ENCODE results near the gene TNIK.
"Not testable (repeated sequence)": the region's sequence is repeated elsewhere in the genome, so short reads cannot be mapped to it uniquely, and the experiment has no call there.

The TNIK gene

DNA sequence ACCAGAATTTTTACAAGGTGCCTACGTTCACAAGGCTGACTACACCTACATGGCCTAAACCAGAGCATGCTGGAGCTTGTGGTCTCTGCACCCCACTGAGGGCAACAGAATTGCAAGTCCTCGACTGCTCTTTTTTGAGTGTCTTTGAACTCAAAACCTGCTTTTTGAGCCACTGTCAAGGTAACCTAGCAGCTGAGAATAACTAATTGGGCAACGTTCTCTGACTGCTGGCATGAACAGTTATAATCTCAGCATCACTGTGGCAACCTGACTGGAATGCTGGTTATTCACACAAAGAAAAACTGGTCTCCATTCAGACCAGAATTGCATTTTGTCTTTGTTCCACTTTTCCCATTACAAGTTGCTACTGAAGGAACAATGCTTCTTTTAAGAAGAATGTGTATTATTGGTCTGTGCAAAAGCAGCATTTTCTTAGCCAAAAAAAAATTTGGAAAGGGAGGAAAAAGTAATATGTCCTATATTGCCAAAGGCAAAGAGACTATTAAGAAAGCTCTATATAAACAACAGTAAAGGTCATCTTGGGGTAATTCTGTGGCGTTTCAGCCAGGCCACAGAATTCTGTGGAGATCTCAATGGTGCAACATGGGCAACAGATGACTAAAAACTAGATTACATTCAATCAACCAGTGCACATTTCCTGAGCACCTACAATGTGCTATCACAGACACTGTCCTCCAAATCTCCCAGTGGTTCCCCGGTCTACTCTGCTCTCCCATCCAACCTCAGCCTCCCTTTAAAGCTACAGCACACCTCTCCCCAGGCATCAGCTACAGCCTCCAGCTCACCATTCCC lies 76.8 kb downstream of the TNIK start:
- DNase-seq = no peak

DNA sequence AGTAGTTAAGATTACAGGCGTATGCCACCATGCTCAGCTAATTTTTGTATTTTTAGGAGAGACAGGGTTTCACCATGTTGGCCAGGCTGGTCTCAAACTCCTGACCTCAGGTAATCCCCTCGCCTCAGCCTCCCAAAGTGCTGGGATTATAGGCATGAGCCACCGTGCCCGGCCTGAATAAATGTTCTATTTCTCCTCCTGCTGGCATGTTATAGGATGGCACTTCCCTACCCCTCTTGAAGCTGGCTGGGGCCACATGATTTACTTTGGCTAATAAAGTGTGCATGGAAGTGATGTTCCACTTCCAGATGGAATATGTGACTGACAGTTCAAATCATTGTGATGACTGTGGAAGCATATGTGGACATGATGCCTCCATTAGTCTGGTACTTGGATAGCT lies 77.9 kb downstream of the TNIK start:
- not testable (repeated sequence) for DNase-seq

DNA sequence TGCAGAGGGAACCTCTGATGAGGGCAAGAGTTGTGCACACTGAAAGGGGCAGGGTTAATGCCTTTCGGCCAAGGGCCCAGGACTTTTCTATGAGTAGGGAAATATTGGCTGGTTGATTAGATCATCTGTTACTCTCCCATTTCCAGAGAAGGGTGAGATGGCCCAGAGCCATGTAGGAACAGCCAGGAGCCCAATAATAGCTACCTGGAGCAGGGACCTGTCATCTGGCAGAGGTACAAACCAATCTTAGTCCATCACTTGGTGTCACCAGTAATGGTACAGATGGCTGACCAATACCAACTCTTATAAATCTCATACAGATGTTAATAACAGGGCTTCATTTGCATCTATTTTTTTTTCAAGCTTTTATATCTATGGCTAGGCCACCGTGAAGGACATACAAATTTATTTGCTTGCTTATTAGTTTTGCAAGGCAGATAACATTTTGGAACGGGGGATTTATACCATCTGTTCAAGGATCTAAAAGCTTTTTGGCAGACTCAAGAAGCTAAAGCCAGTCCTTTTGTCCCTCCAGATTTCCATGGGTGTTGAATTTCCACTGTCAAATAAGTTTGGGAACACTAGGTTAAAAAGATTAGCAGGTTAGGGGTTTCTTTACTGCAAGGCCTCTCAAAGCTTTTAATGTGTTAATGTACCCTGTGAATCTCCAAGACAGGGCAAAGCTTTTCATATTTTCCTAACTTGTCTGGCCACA lies 79.3 kb downstream of the TNIK start:
- DNase-seq = no peak

DNA sequence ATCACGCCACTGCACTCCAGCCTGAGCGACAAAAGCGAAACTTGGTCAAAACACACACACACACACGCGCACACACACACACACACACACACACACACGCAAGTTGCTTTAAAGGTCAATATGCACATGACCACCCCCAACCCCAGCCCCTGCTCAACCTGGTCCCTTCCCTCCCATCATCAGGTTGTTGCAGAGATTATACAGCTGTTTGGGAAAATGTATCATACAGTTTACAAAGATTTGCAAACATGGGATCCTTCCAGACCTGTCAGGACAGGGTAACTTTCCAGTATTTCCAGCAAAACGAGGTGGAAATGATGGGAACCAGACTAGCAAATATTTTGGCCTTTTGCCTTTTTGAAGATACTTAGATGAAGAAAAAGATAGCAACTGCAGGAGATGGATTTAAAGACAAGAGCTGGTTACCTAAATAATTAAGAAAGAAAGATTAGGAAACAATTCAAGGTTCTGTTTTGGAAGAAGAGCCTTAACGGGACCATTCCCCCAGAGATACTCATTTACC lies 80.2 kb downstream of the TNIK start:
- DNase-seq = no peak

DNA sequence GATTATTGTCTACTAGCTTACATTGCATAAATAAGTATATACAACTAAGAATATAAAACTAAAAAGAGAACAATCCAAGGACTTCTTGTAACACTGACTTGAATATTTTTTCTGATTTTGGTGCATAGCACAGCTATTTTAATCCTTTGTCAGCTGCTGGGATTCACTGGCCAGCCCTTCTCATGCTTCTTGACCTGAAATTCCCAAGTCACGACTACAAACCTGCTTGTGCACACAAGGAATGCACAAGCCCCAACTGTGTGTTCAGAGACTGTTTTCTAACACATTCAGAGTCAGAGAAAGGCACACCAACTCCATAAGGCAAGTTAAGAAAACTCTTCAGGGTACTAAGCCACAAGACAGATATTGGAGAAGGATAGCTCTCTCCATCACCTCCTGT lies 80.9 kb downstream of the TNIK start:
- DNase-seq = no peak

DNA sequence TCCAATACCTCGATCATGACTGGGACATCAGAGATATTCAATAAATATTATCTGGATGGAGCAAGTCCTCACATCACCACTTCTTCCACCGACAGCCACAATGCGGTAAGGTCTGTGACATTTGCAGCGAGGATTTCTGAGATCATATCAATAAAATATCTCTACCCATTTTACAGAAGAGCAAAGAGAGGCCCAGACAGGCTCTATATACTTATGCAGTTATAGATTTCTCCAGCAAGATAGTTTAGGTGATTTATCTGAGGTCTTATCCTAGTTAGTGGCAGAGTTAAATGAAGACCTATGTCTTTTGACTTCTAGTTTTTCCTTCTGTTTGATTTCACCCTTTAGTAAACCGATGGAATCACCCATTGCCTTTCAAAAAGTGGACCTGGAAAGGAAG lies 81.6 kb downstream of the TNIK start:
- no peak for DNase-seq

DNA sequence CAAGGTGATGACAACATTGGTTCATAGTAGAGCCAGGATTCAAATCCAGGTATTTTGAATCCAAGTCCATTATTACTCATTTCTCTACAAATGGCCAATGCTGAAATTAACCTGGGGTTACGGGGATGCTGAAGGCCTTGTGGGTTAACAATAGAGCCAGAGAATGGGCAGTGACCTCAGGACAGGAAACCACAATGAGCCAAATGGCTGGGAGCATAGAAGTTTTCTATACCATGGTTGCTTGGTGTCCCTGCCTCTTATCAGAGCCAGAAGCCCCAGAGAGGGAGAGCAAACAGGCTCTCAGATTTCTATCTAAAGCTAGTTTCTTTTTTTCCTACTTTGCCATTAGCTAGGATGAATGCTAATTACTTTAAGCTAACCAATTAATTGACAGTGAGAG lies 82.3 kb downstream of the TNIK start:
- DNase-seq = no peak

DNA sequence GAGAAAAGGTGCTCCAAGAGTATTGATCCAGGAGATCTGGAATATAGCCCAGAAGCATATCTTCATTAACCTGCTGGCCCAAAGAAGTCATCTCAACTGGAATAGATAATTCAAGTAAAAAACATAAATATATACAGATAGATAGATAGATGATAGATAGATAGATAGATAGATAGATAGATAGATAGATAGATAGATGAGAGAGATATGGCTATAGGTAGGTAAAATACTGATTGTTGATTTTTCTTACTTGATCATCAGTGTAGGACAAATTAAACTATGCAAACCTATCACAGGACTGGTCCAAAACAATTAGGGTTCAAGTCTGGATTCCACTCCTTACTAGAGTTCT lies 83.6 kb downstream of the TNIK start:
- no peak for DNase-seq

DNA sequence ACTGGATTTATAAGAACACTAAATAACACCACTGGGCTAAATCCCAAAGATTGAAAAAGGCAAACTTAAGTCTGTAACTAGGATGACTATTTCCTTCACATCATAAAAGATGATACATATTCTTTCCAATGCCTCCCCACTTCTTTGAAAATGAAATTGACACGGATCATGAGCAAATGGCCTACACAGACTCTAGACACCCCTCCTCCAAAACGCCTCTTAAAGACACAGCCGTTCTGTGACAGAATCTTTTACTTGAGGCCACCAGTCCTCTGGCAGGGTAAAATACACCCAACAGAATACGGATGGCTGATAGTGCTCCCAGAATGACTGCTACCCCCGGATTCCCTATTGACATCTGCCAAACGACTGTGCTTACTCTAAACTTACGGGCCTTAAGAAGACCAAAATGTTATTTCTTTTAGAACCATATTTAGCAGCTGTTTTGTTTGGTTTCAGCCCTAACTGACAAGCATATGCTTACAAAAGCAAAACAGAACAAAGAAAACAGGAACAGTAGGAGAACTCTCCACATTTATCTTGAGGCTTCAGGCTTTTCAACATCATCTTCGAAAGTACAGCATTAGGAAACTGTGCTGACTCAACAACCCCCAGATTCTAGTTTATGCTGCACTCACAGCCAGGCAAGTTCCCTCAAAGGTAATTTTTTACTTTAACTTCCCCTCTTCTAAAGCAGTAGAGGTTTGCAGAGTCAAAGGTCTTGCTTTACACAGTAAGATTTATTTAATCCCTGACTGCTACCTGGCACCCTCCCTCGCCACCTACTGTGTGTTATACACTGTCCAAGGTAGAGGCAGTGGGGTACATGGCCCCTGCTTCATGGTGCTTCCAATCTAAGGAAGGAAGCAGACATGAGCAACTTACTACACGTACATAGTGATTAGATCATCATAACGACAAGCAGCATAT lies 84.3 kb downstream of the TNIK start:
- DNase-seq = no peak

DNA sequence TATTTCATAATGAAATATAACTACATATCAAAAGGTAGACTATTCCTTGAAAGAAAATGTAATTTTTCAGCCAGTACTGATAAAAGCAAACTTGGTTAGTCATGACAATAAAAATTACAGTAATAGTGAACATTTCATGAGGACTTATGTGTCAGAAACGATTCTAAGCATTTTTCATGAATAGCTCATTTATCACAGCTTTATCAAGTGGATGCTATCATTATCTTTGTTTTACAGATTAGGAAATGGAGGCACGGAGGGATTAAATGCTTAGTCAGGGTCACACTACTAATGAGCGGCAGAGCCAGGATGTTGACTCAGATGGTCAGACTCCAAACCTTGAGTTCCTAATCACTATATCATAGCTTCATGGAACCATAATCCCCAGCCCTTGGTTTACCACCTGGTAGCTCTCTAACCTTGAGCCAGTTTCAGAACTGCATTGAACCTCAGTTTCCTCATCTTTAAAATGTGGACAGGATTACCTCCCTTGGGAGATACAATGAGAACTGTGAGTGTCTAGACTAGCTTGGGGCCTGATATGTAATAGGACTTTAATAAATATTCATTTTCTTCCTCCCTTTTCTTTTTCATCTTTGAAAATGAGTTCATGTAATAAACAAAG lies 85.4 kb downstream of the TNIK start:
- DNase-seq = no peak

DNA sequence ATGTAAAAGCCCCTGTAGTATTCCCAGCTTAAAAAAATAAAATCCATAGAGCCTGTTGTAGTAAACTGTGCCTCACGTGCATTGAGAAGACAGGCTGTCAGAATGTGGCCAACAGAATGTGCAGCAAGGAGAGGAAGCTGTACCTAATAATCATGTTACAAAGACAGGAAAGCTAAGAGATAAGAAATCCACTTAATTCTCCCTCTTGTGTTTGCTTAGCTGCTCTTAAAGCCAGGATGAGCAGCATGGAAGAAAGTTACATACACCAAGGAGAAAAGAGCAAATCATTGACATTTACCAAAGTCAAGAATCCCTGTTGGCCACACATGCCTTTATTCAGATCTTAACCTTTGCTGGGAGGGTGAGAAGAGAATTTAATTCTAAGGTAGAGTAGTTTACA lies 85.9 kb downstream of the TNIK start:
- DNase-seq = no peak

DNA sequence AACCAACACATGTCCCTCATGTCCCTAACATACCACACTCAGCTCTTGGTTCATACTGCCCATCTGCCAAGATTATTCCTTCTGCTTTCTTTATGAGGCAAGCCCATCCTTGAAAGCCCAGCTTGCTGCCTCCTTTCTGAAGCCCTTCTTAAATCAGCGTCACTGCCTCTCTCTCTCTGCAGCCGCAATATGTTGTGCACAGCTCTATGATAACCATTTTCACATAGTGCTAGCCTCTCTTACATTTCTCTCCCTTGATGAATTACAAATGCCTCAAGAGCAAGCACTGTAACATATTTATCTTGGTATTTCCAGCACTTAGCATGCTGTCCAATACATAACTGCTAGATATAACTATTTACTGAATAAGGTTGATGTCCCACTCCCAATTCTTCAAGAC lies 86.5 kb downstream of the TNIK start:
- DNase-seq = no peak

DNA sequence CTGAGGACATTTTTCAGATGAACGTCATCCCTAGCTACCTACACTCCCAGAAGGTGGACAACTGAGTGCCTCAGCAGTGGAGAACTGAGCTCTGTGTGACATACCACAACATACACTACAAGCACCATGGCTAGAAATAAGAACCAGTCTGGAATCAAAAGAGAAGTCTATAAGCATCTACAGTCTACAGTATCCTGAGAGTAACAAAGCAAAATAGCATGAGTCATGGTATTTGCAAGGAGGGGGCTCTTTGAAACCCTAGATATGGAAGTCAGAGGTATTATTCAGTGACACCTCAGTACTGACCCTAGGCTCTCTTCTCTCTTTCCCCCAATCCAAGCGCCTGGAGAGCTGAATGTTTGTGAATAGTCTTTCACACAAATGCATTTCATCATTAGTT lies 87.5 kb downstream of the TNIK start:
- DNase-seq = no peak

DNA sequence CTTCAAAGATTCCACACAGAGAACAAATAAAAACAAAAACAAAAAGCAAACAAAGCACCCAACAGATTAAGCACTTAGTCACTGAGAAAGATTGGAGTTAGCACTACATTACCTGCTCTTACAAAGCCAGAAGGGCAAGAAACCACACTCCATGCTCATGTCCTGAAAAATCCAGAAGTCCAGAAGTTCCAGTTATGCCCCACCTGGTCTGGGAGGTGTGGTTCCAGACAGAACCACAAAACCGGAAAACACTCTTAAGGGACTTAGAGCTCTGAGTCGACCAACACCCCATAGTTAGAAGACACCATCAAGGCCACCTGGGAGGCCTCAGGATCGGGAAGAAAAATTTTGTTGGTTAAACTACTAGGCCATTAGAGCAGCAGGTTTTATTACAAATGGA lies 88.9 kb downstream of the TNIK start:
- no peak for DNase-seq

DNA sequence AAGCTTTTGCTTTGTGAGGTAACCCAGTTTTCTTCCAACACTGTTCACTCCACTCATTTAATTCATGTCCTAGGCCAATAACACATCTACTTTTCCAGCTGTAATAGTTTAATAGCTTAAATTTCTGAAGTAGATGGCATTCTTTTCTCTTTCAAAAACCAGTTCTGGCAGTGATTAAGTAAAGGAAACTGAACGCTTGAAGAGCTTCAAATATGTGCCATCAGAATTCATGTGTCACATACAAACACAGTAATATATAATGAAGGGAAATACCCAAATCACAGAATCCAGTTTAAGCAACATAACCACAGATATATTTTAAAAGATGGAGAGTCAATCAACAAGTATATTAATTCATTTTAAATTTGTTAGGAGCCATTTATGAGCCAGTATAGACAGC lies 91.0 kb downstream of the TNIK start:
- DNase-seq = no peak

DNA sequence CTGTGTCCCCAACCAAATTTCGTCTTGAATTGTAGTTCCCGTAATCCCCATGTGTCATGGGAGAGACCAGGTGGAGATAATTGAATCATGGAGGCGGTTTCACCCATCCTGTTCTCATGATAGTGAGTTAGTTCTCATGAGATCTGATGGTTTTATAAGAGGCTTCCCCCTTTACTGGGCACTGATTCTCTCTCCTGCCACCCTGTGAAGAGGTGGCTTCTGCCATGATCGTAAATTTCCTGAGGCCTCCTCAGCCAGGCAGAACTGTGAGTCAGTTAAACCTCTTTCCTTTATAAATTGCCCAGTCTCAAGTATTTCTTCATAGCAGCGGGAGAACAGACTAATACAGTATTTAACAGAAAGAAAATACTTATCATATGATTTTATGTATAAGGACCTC lies 93.5 kb downstream of the TNIK start:
- DNase-seq = not testable (repeated sequence)

DNA sequence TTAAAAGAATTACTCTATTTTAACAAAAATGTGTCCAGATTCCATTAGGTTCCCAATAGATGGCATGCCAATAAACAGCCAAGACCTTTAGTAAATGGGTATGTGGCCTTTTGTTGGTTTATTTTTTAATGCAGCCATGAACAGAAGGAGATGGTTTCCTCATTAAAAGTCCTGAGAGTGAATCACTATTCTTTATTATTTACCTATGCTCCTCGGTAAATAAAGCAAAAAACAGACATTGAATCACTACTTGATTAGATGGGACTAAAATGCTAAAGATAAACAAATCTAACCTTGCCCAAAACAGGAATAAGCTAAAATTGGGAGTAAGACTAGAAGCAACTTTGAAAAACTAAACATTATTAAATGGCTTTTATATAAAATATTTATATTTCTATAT lies 94.2 kb downstream of the TNIK start:
- no peak for DNase-seq

DNA sequence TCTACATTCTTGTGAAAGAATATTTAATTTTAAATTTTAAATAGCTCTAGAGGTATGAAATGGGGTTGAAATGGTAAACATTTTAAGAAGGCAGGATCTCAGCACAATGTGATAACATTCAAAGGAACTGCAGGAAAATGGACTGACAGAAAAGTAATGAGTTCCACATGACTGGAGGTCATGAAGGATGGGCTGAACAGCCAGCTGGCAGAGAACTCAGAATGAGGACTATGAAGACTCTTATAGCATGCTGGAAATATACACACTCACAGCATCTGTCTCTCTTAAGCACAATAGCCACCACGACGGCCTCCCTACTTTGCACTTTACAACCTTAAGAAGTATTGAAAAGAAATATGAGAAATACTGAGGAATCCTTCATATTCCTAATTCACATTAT lies 94.7 kb downstream of the TNIK start:
- no peak for DNase-seq

DNA sequence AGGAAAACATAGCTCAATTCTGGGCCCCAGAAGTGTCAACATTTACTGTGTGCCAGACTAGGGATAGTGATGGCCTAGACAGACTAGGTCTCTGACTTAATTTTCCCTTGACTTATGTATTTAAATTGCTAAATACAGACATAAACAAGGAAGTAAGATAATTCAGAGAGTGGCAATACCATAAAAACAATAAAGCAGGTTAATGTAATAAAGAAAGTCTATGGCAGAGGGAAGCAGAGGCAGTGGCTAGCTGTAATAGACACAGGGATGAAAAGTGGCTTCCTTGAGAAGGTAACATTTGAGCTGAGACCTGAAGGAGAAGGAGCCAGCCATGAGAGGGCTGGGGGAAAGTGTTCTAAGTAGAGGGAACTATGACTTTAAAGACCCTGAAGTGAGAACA lies 95.7 kb downstream of the TNIK start:
- DNase-seq = no peak

DNA sequence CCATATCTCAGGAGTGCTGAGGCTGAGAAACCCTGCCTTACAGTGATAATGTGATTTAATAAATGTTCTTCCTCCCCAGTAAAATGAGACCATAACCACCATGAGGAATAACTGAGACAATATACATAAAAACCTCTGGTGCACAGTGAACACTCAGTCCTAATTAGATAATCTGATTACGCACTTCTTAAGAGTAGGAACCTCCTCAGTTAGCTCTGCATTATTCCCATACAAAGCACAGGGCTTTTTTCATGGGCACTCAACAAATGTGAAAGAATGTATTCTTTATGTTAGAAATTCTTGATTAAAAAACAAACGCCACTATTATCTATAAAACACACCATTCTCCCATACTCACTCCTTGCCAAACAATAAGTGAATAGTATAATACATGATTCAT lies 97.0 kb downstream of the TNIK start:
- no peak for DNase-seq

DNA sequence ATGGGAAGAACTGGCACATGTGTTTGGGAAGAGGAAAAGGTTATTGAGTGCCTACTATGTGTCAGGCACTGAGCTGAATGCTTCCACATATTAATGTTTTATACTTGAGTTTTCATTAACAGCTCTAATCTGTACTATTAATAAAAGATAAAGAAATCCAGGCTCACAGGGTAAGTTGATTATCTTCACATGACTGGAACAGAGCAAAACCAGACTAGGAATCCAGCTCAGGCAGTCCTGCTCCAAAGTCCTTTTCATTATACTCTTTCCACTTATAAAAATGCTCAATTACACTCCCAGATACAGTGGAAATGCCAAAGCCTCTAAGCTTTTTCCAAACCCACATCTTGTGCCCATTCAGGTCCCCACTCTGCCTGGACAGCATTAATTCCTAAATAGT lies 97.6 kb downstream of the TNIK start:
- no peak for DNase-seq

DNA sequence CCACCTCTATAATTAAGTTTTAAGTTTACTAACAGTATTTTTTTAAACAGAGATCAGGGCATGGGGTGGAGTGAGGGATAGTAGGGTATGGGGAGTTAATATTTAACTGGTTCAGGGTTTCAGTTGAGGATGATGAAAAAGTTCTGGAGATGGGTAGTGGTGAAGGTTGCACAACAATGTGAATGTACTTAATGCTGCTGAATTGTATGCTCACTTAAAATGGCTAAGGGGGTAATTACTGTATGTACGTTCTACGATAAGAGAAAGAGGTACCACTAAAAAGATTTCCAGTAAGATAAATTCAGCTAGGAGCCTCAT lies 101.4 kb downstream of the TNIK start:
- DNase-seq = no peak

DNA sequence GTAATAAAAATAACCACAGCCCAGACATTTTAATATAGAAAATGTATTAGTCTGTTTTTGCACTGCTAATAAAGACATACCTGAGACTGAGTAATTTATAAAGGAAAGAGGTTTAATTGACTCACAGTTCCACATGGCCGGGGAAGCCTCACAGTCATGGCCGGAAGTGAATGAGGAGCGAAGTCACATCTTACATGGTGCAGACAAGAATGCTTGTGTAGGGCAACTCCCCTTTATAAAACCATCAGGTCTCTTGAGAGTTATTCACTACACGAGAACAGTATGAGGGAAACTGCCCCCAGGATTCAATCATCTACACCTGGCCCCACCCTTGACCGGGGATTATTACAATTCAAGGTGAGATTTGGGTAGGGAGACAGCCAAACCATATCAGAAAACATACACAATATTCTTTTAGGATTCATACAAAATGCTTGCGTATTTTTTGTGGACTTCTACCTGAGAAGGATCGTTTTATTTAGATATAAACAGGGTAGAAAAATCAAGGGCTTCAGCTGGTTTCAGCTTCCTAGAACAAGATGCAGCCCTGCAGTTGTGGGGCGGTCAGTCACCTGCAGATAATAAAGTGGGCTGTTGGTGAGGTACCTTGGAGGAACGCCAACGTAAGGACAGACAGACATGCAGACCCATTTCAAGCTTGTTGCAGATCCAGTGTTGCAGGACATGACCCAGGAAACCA lies 101.9 kb downstream of the TNIK start:
- no peak for DNase-seq

All from SHP77 treated with DMSO at 0.1 percent for 48 hours (cell line).